A172 (cell line): ENCODE measurements around the gene SLC22A25. TPM values are rescaled to one million over a fixed set of nuclear protein-coding genes. Genes with fewer than 3 reads are reported as not detected.
"Not testable (repeated sequence)": the region's sequence is repeated elsewhere in the genome, so short reads cannot be mapped to it uniquely, and the experiment has no call there.

Experiments used
- DNase-seq: peaks from one replicate; pipeline ENCODE4 v3.0.0-alpha.2; 2015; ENCODE audit warnings: low spot score
- total RNA-seq: library from RNA; depleted of rRNA; stranded (reverse); fragments of >200 nt; shearing (Covaris generic); gene quantifications from 2 replicates; pipeline ENCODE4 v1.2.3, GENCODE V29; 2014; rRNA removed

SLC22A25 gene
- total RNA-seq = not detected in 2 replicates

GRCh38 chr11:63243533-63243932 lies at the start of gene SLC22A25:
TSS of gene SLC22A25 (minus strand) at chr11:63243599. CDS start at chr11:63229652, 13,947 bp downstream.
- DNase-seq = no peak

- no peak for DNase-seq
Observed at GRCh38 chr11:63290285-63290684, 46.9 kb upstream of the SLC22A25 start.

DNA sequence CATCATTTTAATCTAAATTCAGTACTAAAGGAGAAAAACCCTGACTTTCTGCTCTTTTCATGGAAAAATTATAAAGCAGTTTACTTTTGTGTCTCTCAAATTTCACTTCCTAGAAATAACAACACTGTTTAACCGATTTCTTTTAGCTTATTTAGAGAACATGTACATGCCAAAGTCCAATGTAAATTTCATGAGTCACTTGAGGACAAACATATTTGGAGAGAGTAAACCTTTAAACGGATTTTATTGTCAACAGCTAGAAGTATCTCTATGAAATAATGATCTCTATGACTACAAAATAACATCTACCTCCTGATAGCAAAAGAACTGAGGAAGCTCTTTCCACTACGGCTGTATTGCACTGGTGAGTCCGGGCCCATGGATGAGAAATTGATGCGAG lies 46.3 kb upstream of the SLC22A25 start:
- DNase-seq = no peak

DNA sequence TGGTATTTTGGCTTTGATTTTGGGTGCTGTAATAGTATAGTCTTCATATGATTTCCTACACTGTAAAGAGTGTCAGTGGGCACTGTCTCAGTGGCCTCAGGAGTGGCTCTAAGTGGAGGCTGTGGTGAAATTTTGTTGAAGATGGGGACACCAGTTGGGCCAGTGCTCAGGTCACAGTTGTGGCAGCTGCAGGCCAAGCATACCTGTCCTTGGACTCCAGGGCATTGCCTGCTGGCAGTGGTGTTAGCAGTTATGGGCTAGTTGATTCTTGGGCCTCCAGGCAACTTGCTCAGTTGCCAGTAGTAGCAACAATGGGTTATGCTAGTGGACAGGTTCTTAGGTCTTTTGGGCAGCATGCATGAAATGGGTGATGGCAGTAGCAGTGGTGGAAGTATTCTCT lies 39.2 kb upstream of the SLC22A25 start:
- no peak for DNase-seq

DNA sequence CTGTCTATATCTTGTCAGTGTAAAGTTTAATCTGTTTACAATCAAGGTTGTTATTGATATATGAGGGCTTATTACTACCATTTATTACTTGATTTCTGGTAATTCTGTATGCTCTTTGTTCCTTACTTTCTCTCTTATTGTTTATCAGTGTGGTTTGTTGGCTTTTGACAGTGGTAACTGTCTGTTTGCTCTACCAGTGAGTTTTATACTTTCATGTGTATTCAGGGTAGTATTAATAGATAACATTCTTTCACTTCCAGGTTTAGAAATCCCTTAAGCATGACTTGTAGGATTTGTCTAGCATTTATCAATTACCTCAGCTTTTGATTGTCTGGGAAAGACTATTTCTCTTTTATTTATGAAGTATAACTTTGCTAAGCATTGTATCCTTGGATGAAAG lies 37.5 kb upstream of the SLC22A25 start:
- DNase-seq = no peak

GRCh38 chr11:63277345-63277943 lies 34.0 kb upstream of the SLC22A25 start:
- DNase-seq = no peak

DNA sequence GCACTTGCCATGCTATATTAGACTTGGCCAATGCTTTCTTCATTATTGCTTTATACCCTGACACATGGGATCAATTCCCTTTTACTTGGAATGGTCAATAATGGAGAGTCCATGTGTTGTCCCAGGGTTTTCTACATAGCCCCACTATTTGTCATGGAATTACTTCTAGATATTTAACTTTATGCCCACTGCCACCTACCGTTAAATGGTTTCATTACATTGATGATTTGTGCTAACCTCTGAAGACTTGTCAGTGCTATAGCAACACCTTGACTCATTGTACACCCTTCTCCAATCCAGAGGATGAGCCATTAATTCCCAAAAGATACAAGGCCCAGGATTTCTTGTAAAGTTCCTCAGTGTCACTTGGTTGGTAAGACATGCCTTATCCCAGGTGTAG lies 31.4 kb upstream of the SLC22A25 start:
- no peak for DNase-seq

- DNase-seq = no peak
Observed at GRCh38 chr11:63273685-63274084, 30.3 kb upstream of the SLC22A25 start.

DNA sequence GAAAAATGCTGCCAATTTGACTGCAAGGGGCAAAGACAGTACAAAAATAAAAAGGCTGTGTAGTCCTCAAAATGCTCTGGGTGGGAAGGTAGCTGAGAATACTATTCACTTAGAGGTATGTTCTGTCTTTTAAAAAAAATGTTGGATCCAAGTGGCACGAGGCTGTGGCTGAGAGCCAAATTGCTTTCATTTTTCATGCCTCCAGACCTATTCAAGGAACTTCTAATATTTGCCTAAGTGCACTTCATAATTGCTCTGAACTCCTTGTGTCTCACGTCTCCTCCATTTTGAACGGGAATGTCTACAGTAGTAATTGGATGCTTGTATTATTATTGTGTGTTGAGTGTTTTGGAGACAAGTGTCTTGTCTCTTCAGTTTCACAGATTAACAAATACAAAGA lies 19.1 kb upstream of the SLC22A25 start:
- DNase-seq = no peak

DNA sequence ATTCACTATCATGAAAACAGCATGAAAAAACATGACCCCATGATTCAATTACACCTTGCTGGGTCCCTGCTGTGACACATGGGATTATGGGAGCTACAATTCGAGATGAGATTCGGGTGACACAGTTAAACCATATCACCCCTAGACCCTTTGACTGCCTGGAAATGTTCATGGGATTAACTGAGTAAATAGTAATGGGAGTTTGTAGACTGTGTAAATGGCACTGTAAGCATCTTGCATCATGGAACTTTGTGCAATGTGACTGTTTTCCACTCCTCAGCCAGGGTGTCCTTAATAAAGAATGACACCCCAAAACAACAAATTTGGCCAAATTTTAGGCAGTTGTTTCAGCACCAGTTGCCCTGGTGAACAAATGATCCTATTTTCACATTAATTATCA lies 7.9 kb upstream of the SLC22A25 start:
- DNase-seq = no peak

- DNase-seq = no peak
Observed at GRCh38 chr11:63250162-63251050, 7.0 kb upstream of the SLC22A25 start.

DNA sequence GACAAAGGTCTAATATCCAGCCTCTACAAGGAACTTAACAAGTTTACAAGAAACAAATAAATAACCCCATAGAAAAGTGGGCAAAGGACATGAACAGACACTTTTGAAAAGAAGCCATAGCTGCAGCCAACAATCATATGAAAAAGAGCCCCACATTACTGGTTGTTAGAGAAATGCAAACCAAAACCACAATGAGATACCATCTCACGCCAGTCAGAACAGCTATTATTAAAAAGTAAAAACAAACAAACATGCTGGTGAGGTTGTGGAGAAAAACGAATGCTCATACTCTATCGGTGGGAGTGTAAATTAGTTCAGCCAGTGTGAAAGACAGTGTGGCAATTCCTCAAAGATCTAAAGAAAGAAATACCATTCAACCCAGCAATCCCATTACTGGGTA lies 5.6 kb upstream of the SLC22A25 start:
- DNase-seq = no peak

DNA sequence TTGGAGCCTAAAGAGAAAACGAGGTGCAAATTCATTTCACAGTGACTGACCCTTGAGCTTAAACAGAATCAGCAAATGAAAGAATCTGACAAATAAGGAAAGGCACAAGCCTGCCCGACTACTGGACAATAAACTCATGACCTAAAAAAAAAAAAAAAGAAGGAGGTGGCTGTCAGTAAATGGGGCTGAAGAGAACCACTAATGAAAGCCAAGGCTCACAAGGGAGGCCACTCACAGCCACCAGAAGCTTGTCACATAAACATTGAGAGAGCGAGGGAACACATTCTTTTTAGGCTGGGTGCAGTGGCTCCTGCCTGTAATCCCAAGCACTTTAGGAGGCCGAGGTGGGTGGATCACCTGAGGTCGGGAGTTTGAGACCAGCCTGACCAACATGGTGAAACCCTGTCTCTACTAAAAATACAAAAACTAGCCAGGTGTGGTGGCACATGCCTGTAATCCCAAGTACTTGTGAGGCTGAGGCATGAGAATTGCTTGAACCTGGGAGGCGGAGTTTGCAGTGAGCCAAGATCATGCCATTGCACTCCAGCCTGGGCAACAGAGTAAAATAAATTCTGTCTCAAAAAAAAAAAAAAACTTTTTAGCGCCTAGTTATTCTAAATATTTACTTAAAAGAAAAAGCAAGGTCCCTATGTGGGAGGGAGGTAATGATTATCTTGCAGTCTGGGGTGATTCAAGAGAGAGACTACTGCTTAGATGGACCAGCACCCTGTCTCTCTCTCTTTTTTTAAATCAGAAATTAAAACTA lies 4.0 kb upstream of the SLC22A25 start:
- not testable (repeated sequence) for DNase-seq

- no peak for DNase-seq
Observed at GRCh38 chr11:63246045-63246444, 2.6 kb upstream of the SLC22A25 start.

- DNase-seq = no peak
Observed at GRCh38 chr11:63244862-63245261, 1.5 kb upstream of the SLC22A25 start.

GRCh38 chr11:63242089-63242781 lies 1.2 kb downstream of the SLC22A25 start:
- DNase-seq = no peak

DNA sequence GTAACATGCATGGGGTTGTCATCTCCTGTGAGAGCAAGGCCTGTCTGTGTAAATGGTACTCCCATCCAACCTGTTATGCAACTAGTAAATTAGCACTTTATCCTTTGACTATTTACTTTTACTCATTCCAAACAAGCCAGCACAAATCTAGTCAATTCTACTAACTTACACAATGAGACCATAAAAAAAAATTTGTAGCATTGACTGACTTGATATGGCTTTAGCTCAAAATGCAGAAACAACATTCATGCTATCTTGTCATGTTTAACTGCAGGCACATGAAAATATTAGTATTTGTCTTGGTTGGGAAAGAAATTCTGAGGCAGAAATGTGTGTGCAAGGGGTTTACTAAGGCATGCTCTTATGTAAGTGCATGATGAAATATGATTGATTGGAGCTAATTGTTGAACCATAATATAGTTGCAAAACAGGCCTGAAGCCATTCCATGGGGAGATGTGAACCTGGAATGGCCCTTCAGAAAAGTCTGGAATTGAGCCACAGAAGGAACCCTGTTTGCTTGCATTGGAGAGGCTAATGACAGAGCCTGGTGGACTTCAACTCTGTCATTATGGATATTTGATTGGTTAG lies 2.5 kb downstream of the SLC22A25 start:
- DNase-seq = no peak

GRCh38 chr11:63240098-63240497 lies 3.3 kb downstream of the SLC22A25 start:
- no peak for DNase-seq

- no peak for DNase-seq
Observed at GRCh38 chr11:63239254-63239653, 4.1 kb downstream of the SLC22A25 start.

DNA sequence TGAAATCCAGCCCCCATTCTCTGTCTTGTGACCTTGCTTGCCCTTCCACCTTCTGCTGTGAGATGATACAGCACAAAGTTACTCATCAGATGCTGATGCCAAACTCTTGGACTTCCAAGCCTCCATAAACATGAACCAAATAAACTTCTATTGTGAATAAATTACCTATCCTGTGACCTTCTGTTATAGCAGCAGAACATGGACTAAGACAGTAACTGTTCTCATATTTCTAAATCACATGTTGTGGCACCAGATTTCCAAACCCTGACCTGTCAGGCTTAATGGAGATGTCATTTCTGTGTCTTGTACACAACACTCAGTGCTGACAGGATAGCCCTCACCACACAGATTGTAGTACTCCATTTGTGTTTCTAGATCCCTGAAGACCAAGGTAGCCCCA lies 6.0 kb downstream of the SLC22A25 start:
- no peak for DNase-seq
